Measurements from ENCODE around the gene COL23A1. TPM values are rescaled to one million over a fixed set of nuclear protein-coding genes. Genes with fewer than 3 reads are reported as not detected.
A peak's percentile ranks its signal among the peaks of the same experiment; 100 is the strongest.

Gene COL23A1
- total RNA-seq (2014; rRNA removed; shearing (Covaris generic)), result not detected in 2 replicates
- not detected in 2 replicates for polyA plus RNA-seq (2015; cell fraction: cytosol; rRNA removed)
- not detected in 2 replicates for polyA plus RNA-seq (2015; cell fraction: nucleus; rRNA removed)

DNA sequence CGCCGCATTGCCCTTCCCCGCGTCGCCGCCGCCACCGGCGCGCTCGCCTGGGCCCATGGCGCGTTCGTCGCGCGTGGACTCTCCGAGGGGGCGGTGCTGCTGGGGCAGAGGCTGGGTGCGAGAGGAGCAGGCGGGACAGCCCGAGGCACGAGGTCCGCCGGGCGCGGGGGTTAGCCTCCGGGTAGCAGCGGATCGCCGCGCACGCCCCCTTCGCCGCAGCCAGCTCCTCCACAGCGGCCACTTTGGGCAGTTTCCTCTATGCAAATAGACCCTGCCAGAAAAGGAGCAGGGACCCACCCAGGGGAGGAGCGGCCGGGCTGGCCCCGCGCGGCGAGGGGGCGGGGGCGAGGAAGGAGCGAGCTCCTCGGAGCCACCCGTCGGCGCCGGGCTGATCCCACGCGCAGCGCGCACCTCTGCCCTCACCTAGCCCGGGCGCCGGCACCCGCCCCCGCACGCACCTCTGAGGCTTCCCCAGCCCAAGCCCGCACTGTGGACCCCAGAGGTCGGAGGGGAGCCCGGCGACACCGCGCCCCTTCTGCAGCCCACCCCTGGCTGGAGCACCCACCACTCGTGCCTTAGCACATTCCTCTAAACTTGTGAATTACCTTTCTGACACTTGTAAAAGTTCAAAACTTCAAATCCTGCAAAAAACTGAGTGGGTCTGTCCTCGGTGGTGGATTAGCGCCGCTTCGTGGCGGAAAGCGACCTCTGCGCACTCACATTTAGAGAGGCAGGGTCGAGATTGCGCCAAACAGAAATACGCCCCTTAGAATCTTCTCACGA lies at the start of gene COL23A1:
TSS of gene COL23A1 (minus strand) at position 253 of the 783 bp plus-strand sequence.
- peak; percentile 43 for DNase-seq (ENCODE audit: low read depth, low spot score)
- in situ Hi-C loops (cut with HindIII; ENCODE audit: low pct_unique_long_range_greater_than_20kb, low sequenced_read_pairs), result no loop called here

DNA sequence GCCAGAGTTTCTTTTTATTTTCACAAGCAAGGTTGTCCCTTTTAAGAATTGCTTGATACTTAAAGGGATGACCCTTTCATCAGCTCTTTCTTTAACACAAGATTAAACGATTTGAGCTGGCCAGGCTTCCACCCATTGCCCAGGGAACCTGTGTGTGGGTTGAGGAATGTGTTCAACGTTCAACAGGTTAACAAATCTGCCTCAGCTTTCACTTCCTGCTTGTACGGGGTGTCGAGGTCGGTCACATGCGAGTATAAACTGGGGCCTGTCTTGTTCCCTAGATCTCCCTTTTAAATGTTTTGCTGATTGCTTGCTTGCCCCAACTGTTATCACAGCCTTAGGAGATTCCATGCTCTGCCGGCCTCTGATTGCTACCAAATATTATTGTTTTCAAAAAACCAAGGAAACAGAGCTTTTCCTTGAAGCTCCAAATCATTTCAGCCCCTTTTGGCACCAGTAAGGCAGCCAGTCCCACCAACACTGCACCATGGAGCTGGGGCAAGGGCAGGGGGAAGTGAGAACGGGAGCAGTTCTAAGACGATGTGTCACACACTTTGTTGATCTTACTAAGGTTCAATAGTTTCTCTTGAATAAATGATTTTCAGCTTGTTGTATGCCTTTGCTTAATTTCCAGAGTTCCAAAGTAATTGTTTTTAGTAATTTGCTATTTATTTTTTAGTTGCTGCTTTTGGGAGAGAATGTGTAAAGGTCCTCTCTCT lies 47.3 kb upstream of the COL23A1 start:
- in situ Hi-C loops (cut with HindIII; ENCODE audit: low pct_unique_long_range_greater_than_20kb, low sequenced_read_pairs), result no loop called here
- no peak for DNase-seq (ENCODE audit: low read depth, low spot score)

DNA sequence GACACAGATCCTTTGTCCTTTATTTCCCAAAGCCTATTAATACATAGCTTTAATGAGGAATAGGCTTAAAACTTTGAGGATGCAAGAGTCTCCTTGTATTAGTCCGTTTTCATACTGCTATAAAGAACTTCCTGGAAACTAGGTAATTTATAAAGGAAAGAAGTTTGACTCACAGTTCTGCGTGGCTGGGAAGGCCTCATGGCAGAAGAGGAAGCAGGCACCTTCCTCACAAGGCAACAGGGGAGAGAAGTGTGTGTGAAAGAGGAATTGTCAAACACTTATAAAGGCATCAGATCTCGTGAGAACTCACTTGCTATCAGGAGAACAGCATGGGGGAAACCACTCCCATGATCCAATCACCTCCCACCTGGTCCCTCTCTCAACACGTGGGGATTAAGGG lies 42.1 kb upstream of the COL23A1 start:
- in situ Hi-C loops (cut with HindIII; ENCODE audit: low pct_unique_long_range_greater_than_20kb, low sequenced_read_pairs), result no loop called here
- no peak for DNase-seq (ENCODE audit: low read depth, low spot score)

DNA sequence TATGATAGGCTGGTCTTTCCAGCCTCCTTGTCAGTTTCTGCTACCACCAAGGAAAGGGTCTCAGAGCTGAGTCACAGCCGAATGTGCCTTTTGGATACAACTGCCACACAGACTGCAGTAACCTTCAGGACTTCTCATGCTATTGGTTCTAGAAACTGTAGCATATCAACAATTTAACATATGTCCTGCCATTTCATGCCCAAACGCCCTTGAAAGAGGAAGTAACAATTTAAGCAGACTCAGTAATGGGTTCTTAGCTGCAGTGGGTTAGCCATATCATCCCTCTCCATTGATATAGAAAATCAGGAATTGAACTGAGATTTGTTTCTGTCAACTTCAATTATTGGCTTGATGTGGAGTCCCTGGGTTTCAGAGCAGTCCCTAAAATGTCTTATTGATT lies 40.8 kb upstream of the COL23A1 start:
- in situ Hi-C loops (cut with HindIII; ENCODE audit: low pct_unique_long_range_greater_than_20kb, low sequenced_read_pairs), result no loop called here
- no peak for DNase-seq (ENCODE audit: low read depth, low spot score)

DNA sequence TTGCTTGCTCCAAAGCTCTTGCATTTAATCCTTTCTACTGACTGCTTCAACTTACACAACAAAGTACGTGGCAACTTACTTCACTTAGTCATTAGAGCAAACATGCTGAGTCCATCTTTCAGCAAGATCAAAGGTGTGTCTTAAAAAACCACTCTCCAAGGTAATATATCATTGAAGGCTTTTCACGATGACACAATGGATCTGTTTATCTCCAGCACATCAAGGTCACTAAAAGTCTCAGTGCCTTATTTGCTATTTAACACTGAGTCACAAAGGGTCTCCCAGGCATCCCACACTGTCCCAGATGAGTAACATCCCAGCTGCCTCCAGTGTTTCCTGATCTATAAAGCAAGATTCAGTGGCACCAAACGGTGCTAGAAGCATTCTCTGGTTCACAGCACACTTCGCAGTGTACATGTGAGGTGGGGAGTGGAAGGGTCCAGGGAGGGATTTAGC lies 40.3 kb upstream of the COL23A1 start:
- in situ Hi-C loops (cut with HindIII; ENCODE audit: low pct_unique_long_range_greater_than_20kb, low sequenced_read_pairs), result no loop called here
- DNase-seq (ENCODE audit: low read depth, low spot score), result no peak

DNA sequence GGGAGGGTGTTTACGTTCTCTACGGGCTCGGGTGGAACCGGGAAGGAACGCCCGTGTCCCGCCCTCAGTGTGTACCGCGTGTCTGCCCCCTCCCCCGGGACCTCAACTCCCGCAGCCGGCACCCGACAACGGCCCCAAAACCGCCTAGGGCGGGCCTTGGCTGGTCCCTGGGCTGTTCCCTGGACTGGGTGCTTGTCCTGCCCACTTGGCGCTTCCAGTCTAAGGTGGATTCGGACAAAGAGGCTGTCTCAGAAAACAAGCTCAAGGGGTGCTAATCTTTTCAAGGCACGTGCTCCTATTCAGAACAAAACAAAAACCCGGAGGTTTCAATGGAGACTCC lies 37.0 kb upstream of the COL23A1 start:
- in situ Hi-C loops (cut with HindIII; ENCODE audit: low pct_unique_long_range_greater_than_20kb, low sequenced_read_pairs), result no loop called here
- no peak for DNase-seq (ENCODE audit: low read depth, low spot score)

DNA sequence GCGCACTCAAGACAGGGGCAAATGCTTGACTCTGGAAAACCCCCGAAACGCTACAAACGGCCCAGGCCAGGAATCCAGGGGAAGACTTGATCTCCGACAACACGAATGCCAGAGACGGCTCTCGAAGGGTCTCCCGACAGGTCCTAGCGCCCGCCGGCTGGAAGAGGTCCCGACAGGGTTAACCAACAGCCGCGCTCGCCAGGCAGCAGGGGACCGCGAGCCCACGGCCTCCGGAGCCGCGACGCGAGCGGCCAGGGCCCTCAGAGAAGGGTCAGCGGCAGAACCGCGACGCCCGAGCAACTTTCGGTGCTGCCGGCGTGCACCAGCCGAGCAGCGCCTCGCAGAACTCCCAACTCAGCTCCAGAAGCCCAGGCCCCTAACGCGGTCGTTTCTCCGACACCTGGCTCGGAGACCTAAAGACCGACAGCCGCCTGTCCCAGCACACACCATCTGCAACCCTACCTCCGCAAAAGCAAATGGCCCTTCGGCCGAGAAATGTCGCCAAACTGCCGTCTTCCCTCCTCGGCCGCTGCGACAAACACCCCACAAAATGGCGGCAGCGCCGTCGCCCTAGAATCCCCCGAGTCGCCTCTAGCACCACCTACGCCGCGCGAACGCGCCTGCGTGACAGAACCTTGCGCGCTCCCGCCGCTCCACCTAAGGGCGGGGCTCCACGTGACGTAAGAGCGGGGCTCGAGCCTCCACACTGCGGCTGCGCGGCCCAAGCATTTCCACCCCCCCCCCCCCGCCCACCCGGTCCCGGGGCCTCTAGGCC lies 36.5 kb upstream of the COL23A1 start, which contains the start of gene CLK4:
TSS of gene CLK4 (minus strand) at position 567 of the 775 bp plus-strand sequence. CDS start 3,634 bp downstream, outside the sequence.
- in situ Hi-C loops (cut with HindIII; ENCODE audit: low pct_unique_long_range_greater_than_20kb, low sequenced_read_pairs), result no loop called here
- peak; percentile 87 for DNase-seq (ENCODE audit: low read depth, low spot score)

DNA sequence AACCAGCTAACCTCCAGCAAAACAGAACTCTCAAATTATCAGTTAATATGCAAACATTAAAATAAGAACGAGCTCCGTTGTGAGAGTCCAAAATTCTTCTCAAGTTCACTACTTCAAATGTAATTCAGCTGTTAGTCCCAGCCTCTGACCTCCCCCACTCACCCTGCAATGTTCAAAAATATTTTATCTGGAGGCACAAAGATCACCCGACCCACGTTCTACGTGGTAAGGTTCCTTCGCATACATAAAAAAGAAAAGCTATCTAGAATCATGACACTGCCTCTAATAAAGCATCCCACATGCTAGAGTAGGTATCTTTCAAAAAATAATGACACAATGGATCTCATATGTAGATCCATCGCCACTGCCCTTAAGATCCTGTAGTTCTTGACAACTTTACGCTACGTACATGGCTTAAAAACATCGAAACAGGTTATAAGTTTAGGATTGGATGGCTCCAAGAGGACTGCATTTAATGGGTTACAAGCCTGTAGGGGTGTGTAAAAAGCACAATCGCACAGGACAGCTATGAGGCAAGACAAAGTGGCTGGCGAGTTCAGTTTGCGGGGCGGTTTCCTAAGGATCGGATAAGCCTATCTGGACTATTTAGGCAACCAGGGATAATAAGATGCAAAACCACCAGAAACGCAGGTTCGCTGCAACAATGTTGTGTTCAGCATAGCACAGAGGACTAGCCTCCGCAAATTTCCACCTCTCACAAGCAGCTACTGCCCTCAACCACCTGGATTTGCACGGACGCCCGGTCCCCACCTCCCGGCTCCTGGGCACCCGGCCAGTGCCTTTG lies 35.7 kb upstream of the COL23A1 start:
- in situ Hi-C loops (cut with HindIII; ENCODE audit: low pct_unique_long_range_greater_than_20kb, low sequenced_read_pairs), result no loop called here
- no peak for DNase-seq (ENCODE audit: low read depth, low spot score)

DNA sequence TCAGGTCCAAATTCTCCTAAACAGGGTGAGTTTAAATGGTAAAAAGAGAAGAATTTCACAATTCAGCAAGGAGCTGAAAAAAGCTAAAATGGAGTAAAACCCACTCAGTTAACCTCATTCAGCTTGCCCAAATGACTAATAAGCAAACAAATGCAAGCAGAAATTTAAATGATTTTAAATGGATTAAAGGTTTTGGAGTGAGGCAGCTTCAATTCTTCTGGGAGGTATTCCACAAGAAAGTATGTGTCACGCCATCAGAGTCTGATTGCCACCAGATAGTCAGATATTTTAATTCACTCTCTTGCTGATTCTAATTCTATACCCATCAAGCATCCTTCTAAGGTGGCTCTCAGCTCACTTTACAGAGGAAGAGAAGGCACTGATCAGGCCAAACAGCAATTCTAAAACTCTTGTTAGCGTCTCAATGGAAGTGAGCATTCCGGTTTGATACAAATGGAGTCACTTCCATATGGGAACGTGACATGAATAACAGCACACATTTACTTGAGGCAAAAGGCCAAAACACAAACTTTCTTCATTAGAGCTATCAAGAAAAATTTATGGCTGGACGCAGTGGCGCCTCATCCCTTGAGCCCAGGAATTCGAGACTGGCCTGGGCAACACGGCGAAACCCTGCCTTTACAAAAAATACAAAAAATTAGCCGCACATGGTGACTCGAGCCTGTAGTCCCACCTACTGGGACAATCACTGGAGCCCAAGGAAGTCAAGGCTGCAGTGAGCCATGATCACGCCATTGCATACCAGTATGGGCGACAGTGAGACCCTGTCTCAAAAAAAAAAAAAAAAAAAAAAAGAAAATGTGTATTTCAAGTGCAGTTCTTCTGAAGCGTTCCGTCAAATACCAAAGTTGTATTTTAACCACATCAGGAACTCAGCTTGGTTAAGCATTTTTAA lies 34.7 kb upstream of the COL23A1 start:
- DNase-seq (ENCODE audit: low read depth, low spot score), result no peak
- in situ Hi-C loops (cut with HindIII; ENCODE audit: low pct_unique_long_range_greater_than_20kb, low sequenced_read_pairs), result no loop called here

DNA sequence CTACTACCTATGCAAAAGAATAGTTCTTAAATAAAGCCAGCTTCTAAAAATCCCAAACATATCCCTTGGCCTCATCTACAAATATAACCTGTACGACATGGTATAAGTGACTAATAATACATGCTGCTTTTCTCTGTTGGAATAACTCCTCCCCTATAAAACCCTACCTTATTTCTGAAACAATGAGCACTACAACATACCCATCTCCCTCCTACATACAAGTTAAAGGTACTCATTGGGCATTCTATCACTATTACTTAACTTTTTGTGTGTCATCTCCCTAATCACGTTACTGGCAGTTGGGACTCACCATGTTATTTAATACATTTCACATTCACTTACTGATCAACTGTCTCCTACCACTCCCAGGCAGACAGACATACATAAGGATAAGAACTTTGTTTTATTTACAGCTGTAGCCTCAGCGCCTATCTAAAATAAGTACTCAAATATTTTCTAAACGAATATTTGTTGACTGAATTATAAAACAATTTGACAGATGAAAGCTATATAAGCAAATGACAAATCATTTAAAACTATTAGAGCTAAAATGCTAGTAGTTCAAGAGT lies 32.6 kb upstream of the COL23A1 start:
- in situ Hi-C loops (cut with HindIII; ENCODE audit: low pct_unique_long_range_greater_than_20kb, low sequenced_read_pairs), result no loop called here
- DNase-seq (ENCODE audit: low read depth, low spot score), result no peak

DNA sequence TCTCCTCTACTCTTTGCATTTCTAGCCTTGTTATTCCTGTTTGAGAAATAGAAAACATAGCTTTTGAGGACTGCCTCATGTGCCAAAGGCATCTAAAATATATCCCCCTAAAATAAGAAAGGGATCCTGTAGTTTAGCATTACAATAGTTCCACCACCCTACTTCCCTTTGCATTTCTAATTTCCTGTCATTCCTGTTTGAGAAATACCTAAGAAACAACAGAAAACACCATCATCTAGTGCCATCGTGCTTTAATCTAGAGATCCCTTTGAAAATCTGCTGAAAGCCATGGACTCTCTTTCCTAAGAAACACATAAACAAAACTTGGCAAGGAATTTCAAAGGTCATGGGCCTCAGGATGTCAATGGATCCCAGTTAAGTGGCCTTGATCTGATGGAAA lies 29.2 kb upstream of the COL23A1 start:
- no peak for DNase-seq (ENCODE audit: low read depth, low spot score)
- in situ Hi-C loops (cut with HindIII; ENCODE audit: low pct_unique_long_range_greater_than_20kb, low sequenced_read_pairs), result no loop called here

DNA sequence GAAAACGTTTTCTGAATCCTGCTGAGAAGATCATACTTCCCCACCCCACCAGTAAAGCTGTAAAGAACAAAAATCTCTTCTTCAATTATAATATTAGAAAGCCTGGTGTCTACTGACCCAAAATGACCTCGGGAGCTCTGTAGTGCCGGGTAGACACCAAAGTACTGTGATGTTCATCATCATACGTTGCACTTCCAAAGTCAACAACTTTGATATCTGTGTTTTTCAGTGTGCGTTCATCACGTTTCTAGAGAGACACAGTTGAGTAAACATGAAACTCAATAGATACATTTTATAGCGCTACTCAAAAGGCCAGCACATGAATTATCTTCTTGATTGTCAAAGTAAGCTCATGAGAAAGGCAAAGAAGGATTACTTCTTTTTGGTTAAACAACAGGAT lies 22.1 kb upstream of the COL23A1 start:
- DNase-seq (ENCODE audit: low read depth, low spot score), result no peak
- in situ Hi-C loops (cut with HindIII; ENCODE audit: low pct_unique_long_range_greater_than_20kb, low sequenced_read_pairs), result no loop called here

DNA sequence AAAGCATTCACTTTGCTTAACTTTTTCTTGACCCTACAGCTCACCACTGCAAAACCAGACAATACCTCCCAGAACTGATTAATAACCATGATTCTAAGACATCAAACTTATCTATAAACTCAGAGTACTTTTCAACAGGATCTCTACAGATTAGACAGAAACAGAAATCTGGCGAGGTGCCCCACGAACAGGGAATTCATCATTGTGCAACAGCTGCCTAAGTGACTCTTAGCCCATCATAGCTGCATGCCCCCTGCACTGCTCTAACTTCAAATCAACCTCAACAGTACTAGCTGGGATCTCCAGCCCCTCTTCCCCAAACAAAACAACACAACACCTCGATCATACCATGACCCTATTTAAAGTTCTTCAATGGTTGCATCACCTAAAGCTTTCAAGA lies 16.1 kb upstream of the COL23A1 start:
- in situ Hi-C loops (cut with HindIII; ENCODE audit: low pct_unique_long_range_greater_than_20kb, low sequenced_read_pairs), result no loop called here
- DNase-seq (ENCODE audit: low read depth, low spot score), result no peak

DNA sequence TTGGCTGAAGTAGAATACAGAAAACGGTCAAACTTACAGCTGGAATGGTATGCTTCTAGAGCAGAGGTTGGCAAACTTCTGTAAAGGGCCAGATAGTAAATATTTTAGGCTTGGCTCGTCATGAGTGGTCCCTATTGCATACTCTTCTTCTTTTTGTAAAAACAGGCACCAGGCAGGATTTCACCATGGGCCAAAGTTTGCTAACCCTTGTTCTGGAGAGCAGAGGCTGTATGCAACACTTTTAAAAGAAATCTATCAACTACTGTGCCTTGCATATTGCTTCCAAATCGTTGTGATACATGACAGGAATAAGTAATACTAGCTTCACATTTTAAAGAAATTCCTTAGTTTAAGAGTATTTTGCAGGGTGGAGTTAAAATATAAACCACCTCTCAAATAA lies 15.6 kb upstream of the COL23A1 start:
- in situ Hi-C loops (cut with HindIII; ENCODE audit: low pct_unique_long_range_greater_than_20kb, low sequenced_read_pairs), result no loop called here
- no peak for DNase-seq (ENCODE audit: low read depth, low spot score)

DNA sequence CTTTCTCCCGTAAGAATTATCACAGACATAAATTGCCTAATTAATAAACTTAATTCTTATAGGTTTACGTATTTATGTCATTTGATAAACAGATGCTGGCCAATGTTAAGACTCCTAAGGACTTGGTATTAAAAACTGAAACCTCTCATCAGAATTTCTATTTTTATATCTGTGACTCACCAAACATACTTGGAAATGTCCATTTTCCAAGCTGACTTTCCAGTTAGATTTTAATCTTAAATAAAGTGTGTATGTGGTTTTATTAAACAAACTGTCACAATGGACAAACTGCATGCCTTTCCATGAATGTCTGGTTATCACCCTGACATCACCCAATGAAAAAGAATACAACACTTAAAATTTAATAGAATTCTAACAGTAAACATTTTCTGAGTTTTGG lies 12.6 kb upstream of the COL23A1 start:
- in situ Hi-C loops (cut with HindIII; ENCODE audit: low pct_unique_long_range_greater_than_20kb, low sequenced_read_pairs), result no loop called here
- DNase-seq (ENCODE audit: low read depth, low spot score), result no peak

DNA sequence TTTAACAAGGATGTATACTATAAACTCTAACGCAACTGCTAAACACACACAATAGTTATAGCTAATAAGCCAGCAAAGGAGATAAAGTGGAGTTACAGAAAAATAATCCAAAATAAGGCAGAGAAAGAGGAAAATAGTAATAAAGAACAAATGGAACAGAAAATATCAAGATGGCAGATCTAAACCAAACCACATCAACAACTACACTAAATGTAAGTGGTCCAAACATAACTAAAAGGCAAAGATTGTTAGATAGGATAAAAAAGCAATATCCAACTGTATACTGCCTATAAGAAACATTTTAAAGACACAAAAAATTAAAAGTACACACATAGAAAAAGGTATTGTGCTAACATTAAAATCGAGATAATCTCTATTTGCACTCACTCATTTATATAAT lies 5.6 kb upstream of the COL23A1 start:
- in situ Hi-C loops (cut with HindIII; ENCODE audit: low pct_unique_long_range_greater_than_20kb, low sequenced_read_pairs), result no loop called here
- DNase-seq (ENCODE audit: low read depth, low spot score), result no peak
